Measurements from ENCODE around the gene RBAK.

DNA sequence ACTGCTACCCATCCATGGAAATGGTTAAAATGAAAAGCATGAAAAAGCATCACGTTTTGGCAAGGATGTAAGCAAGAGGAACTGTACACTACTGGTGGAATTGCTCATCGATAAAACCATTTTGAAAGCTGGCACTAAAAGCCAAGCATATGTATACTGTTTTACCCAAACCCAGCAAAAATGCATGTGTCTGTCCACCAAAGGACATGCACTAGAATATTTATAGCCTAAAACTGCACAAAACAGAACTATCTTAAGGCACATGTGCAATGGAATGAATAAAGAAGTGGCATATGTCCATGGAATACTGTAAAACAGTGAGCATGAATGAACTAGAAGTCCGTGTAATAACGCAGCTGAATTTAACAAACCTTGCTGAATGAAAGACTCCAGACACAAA is 22.9 kb downstream of the RBAK start:
- TF ChIP-seq, protein P1, sequence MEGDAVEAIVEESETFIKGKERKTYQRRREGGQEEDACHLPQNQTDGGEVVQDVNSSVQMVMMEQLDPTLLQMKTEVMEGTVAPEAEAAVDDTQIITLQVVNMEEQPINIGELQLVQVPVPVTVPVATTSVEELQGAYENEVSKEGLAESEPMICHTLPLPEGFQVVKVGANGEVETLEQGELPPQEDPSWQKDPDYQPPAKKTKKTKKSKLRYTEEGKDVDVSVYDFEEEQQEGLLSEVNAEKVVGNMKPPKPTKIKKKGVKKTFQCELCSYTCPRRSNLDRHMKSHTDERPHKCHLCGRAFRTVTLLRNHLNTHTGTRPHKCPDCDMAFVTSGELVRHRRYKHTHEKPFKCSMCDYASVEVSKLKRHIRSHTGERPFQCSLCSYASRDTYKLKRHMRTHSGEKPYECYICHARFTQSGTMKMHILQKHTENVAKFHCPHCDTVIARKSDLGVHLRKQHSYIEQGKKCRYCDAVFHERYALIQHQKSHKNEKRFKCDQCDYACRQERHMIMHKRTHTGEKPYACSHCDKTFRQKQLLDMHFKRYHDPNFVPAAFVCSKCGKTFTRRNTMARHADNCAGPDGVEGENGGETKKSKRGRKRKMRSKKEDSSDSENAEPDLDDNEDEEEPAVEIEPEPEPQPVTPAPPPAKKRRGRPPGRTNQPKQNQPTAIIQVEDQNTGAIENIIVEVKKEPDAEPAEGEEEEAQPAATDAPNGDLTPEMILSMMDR (IDR thresholded peaks at IDR 0.05): no peak
- no peak for TF ChIP-seq EP300 (IDR thresholded peaks at IDR 0.05)
- no peak for TF ChIP-seq POLR2AphosphoS5 (IDR thresholded peaks at IDR 0.05)
- TF ChIP-seq POLR2A (IDR thresholded peaks at IDR 0.05): no peak

Data from upper lobe of left lung (tissue), 4 donors.